ENCODE data around the gene SYTL2.

The SYTL2 gene

DNA sequence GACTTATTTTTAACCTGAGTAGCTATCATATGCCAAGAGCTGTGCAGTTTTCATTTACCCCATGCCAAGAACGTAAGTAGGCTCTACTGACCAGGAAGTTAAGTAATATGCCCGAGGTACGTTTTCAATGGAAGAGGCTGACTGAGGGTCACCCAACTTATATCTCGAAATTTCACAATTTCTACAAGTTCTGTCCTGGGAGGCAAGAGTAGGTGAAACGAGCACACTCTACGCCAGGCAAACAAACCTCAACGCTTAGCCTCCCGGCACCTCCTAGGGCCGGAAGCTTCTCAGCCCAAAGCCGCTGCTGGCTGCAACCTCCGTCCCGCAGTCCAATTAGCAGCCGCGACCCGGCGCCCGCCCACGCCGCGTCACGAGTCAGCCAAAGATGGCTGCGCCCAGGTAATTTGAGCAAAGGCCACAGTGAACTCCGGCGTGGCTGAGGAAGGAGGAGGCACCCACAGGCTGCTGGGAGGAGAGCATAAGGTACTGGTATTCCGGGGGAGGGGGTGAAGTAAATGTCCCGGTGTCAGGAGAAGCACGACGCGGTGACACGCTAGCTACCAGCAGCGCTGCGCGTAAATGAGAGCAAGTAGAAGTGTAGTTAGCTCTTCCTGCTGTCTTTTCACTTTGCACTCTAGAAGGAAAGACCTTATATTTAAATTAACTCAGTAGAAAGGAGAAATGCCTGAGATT, 163.2 kb downstream of the SYTL2 start, which contains the start of gene TMEM126A:
TSS of gene TMEM126A (plus strand) at position 364 of the 696 bp plus-strand sequence. CDS start 2,289 bp downstream, outside the sequence.
- peak; percentile 80 for DNase-seq (ENCODE audit: low read depth)

- DNase-seq (ENCODE audit: low read depth) = no peak
Observed at GRCh38 chr11:85647078-85647477, 163.9 kb downstream of the SYTL2 start.

Measured in T-helper 22 cell (primary cell).